Heart left ventricle (tissue), 13 donors: ENCODE measurements around the gene DNAJC6.

Experiments
- CTCF ChIP-seq, 12 donors: fragments of 200-600 bp; sonication (generic) in 4 of 12; IDR thresholded peaks; one replicate each; pipeline versions ENCODE4 v1.5.0 to v1.8.0; 2018 to 2022; ENCODE audit warnings: antibody characterized with exemption in 12 of 12, mild to moderate bottlenecking in 5 of 12
- POLR2A ChIP-seq, 2 donors: fragments of 450-650 bp; IDR thresholded peaks; one replicate each; pipeline ENCODE4 v1.6.1; 2017; ENCODE audit warnings: antibody characterized with exemption in 2 of 2, mild to moderate bottlenecking in 2 of 2, moderate library complexity in 2 of 2
- donor health status: ischemic (EF 13 %, LVEDD 7.1; RV severe dilation, severe dysfunction).
- donor health status: DM: no; HTN: yes; CAD: no.
- donor health status: DM: no; HTN: no; CAD: no.
- donor health status: ischemic (EF 25% LVEDD 6.9; RV normal size, moderate dysfunction).
- donor health status: ischemic (EF 25% LVEDD 5.7; RV mildly dilated, moderate dysfunction).
- donor health status: ischemic (EF 35%, LVEDD 5.7; RV mildly dilated, moderate dysfunction).
- donor health status: nonischemic (EF 11% LVEDD 7.7; RV severe dilation, severe dysfunction).
- donor health status: DM: yes; HTN: yes; CAD: no.
- donor health status: PGD.
- donor health status: ischemic (EF 29% LVEDD 5.4; RV normal size, mild dysfunction).
- donor health status: nonischemic (EF 23%, LVEDD 6.1; RV moderate dilation, normal function).

DNA sequence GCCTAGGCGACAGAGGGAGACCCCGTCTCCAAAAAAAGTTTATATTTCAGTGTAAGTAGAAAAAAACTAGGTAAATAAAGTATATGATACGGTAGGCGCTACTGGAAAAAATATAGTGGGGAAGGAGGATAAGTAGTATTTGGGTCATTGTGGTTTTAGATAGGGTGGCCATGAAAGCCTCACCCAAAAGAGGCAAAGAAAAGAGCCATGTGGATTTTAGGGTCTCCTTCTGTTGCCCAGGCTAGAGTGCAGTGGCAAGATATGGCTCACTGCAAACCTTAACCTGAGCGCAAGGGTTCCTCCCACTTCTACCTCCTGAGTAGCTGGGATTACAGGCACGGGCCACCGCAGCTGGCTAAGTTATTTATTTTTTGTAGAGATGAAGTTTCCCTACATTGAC, 128.3 kb downstream of the DNAJC6 start:
- TF ChIP-seq POLR2A (IDR thresholded peaks at IDR 0.05) (no peak), CTCF (IDR thresholded peaks at IDR 0.05) (no peak)
